NCI-H2029 treated with DMSO at 0.1 percent for 48 hours (cell line): ENCODE results near the gene EZR.

Experiments
- DNase-seq: peaks from one replicate; lab custom pipeline; 2025; lab: John Stamatoyannopoulos, UW

Gene EZR

DNA sequence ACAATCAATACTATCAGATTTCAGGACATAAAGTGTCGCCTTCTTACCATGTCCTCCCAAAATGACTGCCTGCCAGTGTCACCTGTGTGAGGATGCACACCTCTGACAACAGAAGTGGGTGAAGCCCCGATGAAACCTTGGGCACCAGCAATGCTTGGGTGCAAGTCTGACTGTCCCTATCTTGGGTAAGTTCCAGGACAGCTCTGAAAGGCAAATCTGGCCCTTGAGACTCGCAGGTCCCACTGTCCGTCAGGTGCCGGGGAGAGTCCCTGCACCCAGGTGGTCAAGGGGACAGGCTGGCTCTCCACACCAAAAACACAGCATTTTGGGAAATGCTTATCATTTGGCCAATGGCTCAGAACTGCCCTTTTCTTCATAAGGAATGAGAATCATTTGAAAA is 43.3 kb downstream of the EZR start:
- no peak for DNase-seq

DNA sequence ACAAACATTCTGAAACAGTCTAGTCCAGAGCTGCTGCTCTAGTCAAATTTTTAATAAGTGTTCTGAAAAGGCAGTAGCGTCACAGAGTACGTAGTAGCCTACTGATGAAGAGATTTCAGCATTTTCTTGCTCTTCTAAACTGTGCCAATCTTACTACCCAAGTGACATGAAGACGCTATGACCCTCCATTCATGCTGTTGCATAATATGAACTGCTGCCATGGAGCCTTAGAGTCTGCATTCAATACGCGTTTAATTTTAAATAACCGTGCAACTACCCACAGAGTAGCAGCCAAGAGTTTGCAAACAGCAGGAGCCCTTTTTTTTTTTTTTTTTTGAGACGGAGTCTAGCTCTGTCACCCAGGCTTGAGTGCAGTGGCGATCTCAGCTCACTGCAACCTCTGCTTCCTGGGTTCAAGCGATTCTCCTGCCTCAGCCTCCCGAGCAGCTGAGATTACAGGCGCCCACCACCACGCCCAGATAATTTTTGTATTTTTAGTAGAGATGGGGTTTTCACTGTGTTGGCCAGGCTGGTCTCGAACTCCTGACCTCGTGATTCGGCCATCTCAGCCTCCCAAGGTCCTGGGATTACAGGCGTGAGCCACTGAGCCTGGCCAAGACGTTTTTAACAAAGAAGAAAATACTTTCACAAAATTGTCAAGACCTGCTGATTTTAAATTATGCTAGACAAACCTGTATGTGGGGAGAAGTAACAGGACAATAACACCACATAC is 44.3 kb downstream of the EZR start:
- no peak for DNase-seq

DNA sequence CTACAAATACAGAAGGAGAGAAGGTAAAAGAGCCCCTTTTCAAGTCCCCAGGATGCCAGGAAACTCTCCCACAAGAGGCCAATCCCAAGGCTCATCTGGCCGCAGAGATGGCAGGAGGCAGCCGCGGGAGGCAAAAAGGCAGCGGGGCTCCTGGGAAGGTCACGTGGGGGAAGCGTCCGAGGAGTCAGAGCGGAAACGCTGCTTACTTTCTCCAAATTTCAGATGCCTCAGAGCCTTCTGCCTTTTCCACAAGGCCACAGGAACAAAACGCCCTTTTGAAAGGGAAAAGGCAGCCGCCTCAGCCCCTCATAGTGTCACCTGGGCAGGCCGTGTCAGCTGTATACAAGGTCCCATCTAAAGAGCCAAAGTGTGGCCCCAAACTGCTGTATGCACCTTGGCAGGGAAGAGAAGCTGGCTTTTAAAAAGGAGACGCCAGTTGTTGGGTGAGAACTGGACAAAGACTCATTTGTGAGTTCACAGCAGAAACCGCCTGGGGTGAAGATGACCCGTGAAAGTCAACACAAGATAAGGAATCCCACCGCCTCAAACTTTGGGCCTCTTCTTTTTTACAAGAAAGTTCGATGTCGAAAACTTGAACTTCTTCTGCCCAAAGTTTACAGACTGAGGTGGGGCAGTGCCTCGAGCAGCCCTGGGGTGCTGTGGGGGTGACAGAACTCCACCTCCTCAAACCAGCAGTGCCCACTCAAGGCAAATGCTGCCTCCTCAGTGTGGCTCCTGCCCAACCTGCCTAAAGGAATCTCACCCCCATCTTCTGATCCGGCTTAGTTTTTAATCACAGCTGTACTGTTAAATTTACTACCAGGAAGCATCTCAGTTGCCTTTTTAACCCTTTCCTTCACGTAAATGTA is 45.4 kb downstream of the EZR start:
- no peak for DNase-seq

DNA sequence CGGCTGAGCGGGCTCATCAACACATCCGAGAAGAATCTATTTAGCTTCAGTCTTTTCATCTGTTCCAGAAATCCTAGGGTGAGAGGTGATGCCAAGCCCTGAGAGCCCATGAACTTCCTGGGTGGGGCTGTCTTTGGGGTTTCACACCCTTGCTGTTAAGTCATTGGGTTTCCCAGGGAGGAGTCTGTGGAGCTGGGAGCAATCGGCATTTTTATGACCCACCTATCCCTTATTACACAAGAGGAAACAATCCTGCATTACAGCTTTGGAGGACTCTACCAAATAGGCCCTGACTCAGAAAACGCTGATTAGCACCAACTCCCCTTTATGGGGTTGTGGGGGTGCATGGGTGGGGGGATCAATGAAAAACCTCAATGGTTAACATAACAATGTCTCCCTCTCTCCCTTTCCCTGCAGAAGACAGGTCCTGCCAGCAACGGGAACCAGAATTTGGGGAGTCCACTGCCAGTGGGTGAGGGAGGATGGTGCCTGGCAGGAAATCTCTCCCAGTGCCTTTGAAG is 46.3 kb downstream of the EZR start:
- DNase-seq: no peak

DNA sequence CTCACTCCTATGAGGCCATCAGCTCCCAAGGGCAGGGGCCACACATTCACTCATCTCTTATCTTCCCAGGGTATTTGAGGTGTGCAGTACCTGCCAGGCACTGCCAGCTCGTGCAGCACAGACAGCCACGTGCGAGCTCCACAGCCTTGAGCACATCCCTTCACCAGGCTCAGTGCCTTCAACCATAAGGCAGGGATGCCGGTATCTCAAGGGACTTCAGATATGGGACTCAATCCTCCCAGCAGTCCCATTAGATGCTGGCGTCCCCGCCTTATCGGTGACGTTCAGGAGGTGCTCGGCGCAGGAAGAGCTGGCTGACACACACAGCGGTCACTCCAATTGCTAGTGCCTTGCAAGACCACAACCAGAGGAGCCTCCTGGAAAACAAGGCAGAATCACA is 47.0 kb downstream of the EZR start:
- DNase-seq: no peak

DNA sequence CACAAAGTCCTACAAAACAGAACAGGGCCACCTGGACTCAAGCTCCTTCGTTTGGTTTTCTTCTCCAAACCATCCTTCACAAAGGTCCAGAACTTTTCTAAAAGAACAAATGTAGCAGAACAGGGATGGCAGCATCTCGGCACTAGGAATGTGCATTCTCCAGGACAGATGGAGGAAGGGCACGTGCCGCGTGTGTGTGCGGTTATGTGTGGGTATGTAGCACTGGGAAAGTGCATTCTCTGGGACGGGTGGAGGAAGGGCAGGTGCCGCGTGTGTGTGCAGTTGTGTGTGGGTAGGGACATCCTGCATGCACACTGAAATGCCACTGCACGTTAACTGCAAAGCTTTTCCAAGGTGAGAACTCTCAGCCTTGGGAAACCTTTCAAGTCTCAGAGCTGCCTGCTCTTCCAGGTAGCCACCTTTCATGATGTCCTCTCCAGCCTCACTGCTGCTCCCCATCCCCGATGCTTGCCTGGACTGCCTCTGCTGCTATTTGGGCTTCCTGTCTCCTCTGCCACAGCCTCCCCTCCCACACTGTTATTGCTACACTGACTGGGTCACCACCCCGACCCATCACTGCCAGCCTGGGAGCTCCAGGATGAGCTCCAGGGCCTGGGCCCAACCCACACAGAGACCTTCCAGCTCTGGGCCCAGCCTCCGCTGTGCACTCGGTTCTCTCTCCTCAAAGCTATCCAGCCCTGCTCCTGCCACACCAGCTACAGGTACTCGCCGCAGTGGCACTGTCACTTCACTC is 47.6 kb downstream of the EZR start:
- DNase-seq: no peak

DNA sequence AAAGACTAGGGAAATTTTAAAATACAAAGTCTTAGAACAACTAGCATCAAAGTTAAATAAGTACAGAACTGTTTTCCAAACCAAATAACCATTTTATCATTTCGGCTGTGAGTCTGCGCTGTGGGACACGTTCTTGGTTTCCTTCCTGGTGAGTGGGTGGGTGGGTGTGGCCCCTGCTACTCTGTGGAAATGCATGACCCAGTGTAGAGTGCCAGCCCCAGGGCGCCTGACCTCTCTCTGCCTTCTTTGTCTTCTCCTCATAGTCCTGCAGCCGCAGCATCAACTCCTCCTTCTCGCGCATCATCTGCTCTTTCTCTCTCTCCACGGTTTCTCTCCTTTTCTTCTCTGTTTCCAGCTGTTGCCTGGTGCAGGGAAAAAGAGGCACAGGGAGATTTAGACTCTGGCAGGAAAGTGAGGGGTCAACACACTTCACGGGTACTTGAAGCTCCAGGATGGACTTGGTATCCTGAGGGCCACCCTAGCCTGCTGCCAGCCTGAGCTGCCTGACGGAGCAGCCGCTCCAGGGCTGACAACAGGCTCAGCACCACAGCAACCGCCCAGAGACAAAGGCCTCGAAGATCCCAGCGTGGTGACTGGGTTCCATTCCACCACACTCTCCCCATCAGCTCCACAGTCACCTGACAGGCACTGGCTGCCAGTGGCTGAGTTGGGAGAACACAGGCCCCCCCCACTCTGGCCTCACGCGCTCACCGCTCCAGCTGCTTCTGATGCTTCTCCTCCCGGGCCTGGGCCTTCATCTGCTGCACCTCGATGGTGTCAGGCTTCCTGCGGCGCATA is 48.4 kb downstream of the EZR start:
- no peak for DNase-seq

DNA sequence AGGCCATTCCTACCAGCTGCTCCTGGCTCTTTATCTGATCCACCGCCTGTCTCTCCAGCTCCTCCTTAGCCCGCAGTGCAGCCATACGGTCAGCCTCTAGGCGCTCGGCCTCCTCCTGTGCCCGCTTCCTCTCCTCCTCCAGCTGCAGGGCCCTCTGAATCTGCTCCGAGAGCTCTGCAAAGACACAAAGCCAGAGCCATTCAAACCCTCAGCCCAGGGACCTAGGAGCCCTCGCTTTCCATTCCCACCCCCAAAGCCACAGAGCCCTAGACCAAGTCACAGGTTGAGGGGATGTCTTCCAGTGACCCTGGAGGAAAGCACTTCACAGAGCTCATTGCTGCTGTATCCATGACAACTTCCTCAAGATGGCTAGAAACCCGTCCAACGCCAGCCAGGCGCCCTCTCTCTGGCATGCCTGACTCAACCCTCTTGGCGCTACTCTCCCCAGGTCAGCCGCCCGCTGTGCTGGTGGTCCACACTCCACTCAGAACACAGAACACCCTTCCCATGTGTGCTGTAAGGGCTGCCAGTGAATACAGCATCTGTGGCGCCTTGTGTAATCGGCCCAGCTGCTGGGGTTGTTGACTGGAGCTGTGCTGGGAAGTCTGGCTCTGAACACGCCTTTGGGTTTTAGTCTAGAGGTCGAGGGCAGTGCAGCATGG is 49.3 kb downstream of the EZR start:
- peak; percentile 22 for DNase-seq

DNA sequence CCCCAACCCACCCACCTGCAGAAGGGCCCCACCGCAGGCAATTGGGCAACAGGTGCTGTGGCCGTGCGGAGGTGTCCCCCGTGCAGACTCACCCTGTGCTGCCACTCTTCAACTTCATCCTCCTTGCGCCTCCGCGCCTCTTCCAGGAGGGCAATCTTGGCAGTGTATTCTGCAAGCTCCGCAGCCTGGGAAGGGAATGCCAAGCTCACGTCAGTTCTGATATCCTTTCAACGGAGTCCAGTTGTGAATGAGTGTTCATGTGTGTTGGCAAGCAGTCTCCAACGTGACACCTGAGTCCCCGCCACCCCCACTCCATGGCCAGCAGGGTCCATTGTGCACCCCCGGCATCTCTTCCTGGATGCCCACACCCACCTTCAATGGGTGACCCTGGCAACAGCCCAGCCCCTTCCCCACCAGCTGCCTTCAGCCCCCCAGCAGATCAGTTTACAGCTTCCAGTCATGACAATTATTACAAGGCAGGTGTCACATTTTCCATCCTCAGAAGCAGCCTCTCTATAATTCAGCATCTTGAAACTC is 49.9 kb downstream of the EZR start:
- DNase-seq: no peak

DNA sequence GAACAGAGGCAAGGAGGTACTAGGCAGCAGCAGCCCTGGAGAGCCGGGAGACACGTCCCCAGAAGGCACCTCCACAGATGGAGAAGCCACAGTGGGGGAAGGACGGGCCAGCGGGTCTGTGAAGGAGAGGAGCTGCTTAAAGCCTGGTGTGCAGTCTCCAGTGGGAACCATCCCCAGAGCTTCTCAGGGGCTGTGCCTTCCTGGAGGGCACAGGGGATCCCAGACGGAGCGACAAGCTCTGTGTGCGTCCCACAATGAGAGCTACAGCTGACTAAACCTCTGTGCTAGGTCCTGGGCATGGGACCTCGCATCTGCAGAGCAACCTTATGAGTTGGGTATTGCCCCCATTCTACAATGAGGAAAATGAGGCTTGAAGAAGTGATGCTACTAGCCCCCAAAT is 50.7 kb downstream of the EZR start:
- no peak for DNase-seq

DNA sequence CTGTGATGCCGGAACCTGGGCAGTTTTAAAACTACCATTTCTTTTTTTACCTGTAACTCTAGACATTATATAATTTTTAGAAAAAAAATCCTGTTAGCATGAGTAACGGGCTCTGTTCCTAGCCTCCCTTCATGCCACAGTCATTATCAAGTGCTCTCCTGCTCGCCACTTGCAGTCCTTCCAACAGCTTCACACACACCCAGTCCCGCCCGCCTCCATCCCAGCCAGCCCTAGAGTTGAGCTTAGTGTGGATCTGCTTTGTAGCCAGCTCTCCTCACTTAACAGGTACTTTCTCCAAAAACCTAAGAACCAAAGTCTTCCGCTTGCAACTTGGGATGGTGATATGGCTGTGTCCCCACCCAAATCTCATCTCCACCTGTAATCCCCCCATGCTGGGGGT is 51.5 kb downstream of the EZR start:
- no peak for DNase-seq

DNA sequence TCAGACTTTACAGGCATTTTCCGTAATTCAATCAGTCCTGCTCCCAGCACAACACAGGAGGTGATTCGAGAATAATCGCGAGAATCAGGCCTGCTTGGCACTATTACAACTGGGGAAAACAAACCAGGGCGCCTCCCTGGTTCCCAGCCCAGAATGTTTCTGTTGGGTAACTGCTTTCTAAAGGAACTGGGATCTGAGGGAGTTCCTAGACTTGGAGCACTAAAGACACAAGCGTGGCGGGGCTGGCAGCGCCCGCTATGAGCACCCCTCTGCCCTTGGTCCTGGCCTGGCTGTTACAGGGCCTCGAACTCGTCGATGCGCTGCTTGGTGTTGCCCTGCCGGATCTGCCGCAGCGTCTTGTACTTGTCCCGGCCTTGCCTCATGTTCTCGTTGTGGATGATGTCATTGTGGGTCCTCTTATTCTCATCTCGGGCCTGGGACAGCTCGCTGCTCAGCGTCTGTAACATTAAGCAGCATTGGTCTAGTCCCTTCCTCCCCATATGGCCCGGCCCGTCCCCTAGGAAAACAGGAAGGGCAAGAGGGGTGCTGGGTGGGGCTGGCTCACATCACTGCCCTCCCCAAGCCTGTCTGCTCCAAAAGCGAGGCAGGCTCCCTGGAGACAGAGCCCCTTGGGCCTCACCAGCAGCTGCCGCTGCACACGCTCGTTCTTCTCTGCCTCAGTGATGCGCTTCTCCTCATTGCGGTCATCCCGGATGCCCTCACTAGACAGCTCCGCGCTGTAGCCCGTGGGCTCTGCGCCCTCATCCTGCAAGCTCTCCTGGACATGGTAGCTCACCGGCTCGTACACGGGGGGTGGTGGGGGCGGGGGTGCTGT is 52.3 kb downstream of the EZR start:
- no peak for DNase-seq

DNA sequence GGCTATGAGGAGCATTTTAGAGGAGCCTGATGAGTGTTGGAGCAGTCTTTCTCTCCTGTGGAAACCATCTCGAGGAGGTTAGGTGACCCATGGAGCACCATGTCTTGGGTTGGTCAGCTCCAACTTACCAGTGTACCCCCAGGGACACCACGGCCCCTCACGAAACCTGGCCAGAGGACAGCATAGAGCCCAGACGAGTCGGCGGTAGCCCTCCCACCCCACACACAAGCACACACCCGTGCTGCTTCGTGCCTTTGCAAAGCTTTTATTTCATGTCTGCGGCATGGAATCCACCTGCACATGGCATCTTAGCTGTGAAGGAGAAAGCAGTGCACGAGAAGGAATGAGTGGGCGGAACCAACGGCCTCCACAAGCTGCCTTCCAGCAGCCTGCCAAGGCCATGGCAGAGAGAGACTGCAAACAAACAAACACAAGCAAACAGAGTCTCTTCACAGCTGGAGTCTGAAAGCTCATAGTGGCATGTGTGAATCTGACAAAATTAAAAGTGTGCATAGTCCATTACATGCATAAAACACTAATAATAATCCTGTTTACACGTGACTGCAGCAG is 53.6 kb downstream of the EZR start:
- DNase-seq: no peak

DNA sequence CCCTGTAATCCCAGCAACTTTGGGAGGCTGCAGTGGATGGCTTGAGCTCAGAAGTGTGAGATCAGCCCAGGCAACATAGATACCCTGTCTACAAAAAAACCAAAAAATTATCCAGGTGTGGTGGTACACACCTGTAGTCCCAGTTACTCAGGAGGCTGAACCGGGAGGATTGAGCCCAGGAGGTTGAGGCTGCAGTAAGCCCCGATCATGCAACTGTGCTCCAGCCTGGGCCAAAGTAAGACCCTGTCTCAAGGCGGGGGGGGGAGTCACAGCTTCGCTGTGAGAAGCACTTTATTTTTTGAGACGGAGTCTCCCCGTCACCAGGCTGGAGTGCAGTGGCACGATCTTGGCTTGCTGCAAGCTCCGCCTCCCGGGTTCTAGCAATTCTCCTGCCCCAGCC is 54.2 kb downstream of the EZR start:
- no peak for DNase-seq

DNA sequence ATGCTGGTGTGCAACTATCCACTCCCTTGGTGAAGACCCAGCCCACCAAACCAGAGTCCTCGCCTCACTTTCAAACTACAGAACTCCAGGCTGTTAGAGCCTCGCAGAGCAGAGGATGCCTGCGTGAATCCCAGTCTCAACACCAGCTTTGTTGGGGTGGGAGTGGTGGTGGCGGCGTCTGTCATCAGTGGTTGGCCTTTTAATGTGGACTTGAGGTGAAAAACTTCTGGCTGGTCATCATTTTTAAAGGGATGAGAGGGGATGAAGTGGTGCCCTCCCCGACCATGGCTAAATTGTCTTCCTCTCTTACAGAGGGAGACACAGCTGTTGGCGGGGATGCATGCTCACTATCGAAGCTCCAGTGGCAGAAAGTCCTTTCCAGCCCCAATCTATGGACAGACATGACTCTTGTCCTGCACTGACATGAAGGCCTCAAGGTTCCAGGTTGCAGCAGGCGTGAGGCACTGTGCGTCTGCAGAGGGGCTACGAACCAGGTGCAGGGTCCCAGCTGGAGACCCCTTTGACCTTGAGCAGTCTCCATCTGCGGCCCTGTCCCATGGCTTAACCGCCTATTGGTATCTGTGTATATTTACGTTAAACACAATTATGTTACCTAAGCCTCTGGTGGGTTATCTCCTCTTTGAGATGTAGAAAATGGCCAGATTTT is 54.9 kb downstream of the EZR start:
- no peak for DNase-seq

DNA sequence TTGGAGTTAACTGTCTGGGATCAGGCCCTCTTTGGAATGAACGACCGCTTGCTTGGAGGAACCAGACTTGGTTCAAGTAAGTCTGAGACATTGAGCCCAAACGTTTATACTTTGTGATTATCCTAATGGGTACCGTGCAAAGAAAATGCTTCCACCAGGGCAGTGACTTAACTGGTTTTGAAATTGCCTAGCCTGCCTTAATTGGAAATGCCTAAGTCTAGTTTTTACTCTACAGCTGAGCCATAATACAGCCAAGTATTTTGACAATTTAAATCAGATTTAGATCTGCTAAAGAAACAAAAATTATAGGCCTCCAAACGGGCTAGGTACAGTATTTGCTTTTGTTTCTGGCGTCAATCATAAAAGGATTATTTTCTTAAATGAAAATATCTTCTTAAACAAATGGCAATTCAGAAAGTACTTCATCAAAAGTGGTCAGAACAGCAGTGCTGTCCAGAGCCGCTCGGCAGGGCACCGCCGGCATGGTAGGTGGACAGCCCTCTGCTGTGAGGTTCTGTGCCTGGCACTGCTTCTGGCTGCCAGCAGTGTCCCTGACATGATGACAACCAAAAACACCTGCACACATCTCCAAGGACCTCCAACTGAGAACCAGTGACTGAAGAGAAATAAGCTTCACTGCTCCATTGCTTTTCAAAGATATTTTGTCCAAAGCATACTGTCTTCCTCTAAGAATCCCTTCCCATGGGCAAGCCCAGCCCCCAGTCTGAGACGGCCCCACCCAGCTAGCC is 55.6 kb downstream of the EZR start:
- DNase-seq: no peak

DNA sequence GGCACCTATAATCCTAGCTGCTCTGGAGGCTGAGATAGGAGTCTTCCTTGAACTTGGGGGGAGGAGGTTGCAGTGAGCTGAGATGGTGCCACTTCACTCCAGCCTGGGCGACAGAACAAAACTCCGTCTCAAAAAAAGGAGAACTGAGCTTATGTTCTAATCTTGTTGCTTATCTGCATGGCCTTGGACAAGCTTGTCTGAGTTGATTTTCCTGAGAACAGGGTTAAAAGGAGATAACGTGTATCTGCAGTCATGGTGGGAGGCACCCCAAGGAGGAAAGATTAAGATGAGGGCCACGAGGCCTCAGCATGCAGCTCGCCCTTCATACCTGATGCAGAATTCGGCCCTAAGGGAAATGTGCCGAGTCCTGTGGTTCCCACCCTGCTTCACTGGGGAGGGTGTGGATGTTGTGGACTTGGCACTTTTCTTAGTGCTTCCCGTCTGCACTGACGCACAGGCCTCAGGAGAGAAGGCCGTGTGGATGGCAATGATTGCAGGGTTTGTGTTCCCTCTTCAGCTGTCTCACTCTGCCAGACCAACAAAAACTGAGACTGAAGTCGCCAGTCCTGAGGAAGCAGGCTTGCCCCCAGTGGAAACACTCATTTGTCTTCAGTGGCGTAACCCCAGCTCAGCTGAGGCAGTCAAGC is 56.3 kb downstream of the EZR start:
- no peak for DNase-seq

DNA sequence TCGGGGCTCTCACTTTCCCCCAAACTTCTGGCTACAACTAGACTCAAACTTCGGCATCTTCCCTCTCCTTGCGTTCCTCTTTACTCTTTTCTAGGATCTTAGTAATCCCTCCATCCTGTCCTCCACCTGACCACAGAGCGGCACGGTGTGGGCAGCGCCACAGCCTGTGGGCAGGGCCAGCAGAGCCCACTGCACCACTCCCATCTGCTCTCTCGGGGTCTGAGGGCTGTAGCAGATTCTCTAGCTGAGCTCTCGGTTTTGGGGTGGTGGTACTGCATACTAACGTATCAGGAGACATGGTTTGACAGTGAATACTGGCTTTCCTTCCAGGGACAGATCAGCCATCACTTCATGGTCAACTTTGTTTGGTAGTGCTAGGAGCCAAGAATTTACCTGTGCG is 57.4 kb downstream of the EZR start:
- no peak for DNase-seq
